Subcutaneous abdominal adipose tissue (tissue), 5 donors: ENCODE measurements around the gene PKHD1.
"Not testable (repeated sequence)": the region's sequence is repeated elsewhere in the genome, so short reads cannot be mapped to it uniquely, and the experiment has no call there.

Experiments used
- H3K27ac ChIP-seq: one replicate; pipeline ENCODE4 v1.7.0; 2013; ENCODE audit warnings: low read depth, mild to moderate bottlenecking, inconsistent platforms, low read length, moderate library complexity
- H3K27me3 ChIP-seq, 5 donors: one replicate each; pipeline ENCODE4 v1.7.0; 2013; ENCODE audit warnings: low read length in 5 of 5, inconsistent platforms in 1 of 5; ENCODE audit not compliant: control insufficient read depth in 5 of 5, insufficient read depth in 4 of 5
- H3K36me3 ChIP-seq, 5 donors: one replicate each; pipeline ENCODE4 v1.7.0; 2013; ENCODE audit warnings: low read length in 5 of 5; ENCODE audit not compliant: control insufficient read depth in 5 of 5, insufficient read depth in 5 of 5
- H3K4me1 ChIP-seq, 5 donors: one replicate each; pipeline ENCODE4 v1.7.0; 2013; ENCODE audit warnings: low read length in 5 of 5, mild to moderate bottlenecking in 3 of 5, moderate library complexity in 1 of 5; ENCODE audit not compliant: control insufficient read depth in 5 of 5, insufficient read depth in 5 of 5
- H3K4me3 ChIP-seq, 5 donors: one replicate each; pipeline ENCODE4 v1.7.0; 2013; ENCODE audit warnings: low read length in 5 of 5, low read depth in 1 of 5
- H3K9ac ChIP-seq, 5 donors: one replicate each; pipeline ENCODE4 v1.7.0; 2013; ENCODE audit warnings: low read length in 5 of 5, mild to moderate bottlenecking in 4 of 5, moderate library complexity in 3 of 5
- H3K9me3 ChIP-seq, 5 donors: one replicate each; pipeline ENCODE4 v1.7.0; 2013; ENCODE audit warnings: low read length in 5 of 5; ENCODE audit not compliant: control insufficient read depth in 5 of 5
- donor health status: healthy.
- donor health status: healthy.
- donor health status: healthy.
- donor health status: healthy.
- donor health status: healthy.

The PKHD1 gene

DNA sequence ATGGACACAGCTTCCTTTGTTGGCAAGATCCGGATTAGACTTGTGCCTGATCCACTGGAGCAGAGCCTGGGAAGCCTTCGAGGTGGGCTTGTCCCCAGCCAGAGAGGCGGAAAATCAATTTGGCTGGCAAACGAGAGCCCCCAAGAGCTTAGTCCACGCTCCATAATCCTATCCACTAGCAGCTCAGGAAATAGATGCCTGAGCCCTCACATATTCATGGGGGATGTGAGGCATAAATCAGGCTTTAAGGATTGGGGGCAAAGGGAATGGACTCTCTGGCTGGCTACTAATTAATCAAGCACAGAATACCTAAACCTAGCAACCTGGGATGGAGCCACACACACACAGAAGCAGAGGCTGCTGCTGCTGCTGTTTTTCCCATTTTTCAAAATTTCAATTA, 137.9 kb downstream of the PKHD1 start:
- Histone ChIP-seq H3K4me1 (no peaks in the 10 kb centered on the region), H3K4me3 (no peak overlapping the region), H3K9ac (no peak overlapping the region), H3K27me3 (peaks cover 0 to 5% (median 0%) of the 10 kb centered on the region in 5 donors), H3K36me3 (no peaks in the 10 kb centered on the region), H3K27ac (no peak overlapping the region), H3K9me3 (no peaks in the 10 kb centered on the region)

DNA sequence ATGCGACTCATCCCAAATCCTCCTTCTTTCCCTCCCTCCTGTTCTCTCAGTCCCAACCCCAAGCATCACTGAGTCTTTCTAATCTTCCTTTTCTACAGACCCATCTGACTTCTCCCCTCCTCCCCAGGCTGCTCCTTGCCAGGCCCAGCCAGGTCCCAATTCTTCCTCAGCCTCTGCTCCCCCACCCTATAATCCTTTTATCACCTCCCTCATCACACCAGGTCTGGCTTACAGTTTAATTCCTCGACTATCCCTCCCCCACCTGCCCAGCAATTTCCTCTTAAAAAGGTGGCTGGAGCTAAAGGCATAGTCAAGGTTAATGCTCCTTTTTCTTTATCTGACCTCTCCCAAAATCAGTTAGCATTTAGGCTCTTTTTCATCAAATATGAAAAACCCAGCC, 147.7 kb downstream of the PKHD1 start:
- H3K27ac ChIP-seq, H3K36me3 ChIP-seq, H3K9me3 ChIP-seq, H3K4me1 ChIP-seq, H3K4me3 ChIP-seq, H3K9ac ChIP-seq, H3K27me3 ChIP-seq: not testable (repeated sequence)

DNA sequence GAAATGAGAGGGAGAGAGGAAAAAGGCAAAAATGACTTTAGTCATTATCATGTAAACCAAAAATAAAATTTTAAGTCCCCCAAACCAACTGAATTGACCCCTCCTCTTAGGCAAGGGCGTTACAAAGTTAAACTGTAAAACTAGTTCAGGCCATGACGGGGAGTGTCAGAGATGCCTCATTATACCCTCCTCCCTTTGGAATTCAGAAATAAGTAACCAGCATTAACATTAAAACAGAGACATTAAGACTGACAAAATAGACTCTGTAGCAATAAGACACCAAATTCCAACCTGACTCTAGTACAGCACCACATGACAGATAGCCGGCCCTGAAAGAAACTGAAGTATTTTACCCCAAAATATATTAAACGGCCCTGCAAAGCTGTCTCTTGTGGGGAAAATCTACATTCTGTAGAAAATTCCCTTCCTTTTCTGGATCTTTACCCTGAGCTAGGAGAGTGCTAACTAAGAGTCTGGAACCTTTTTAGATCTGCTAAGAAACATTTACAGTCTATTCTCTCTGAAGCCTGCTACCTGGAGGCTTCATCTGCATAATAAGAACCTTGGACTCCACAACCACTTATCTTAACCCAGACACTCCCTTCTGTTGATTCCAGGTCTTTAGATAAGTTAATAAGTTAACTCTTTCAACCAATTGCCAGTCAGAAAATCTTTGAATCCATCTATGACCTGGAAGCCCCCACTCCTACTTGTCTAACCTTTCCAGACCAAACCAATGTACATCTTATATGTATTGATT, 150.7 kb downstream of the PKHD1 start:
- no peak overlapping the region for H3K9ac ChIP-seq
- no peaks in the 10 kb centered on the region for H3K9me3 ChIP-seq
- no peak overlapping the region for H3K4me3 ChIP-seq
- no peak overlapping the region for H3K27ac ChIP-seq
- H3K36me3 ChIP-seq, result no peaks in the 10 kb centered on the region
- no peaks in the 10 kb centered on the region for H3K4me1 ChIP-seq
- H3K27me3 ChIP-seq, result peaks cover 0 to 4% (median 0%) of the 10 kb centered on the region in 5 donors

DNA sequence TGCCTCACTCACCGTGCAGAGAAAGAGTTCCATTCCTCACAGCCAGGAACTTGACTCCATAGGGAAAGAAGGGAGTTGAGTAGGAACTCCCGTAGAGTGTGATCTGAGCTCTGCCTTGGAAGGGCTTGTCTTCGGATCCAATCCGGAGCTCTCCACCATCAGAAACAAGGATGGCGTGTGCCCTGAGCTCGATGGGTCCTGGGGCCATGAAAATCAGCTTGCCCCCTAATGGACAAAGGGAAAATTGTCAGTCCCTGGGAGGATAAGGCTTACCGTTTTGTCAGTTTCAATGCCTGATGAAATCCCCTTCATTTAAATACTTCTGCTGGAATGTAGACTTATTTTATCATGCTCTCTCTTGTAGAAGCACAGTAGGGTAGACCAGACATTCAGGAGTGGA, 153.3 kb downstream of the PKHD1 start:
- H3K36me3 ChIP-seq, result no peaks in the 10 kb centered on the region
- H3K4me1 ChIP-seq, result no peaks in the 10 kb centered on the region
- no peak overlapping the region for H3K4me3 ChIP-seq
- no peak overlapping the region for H3K9ac ChIP-seq
- peaks cover 0 to 4% (median 0%) of the 10 kb centered on the region in 5 donors for H3K27me3 ChIP-seq
- no peak overlapping the region for H3K27ac ChIP-seq
- H3K9me3 ChIP-seq, result no peaks in the 10 kb centered on the region

DNA sequence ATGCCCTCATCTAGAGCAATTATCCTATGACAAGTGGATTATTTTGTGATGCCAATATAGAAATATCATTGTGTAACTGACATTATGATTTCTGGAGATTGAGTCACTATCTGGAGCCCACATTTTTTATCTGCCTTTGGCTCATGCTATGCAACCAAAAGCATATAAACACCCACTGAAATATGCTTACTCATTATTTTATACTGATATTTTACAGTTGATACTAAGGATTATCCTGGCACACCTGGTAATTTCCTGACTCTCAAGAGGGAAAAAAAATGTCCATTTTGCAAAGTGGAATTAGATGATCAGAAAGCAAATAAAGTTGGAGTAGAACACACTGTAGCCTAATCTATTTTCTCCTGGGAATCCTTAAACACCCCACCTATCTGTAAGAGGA, 154.5 kb downstream of the PKHD1 start:
- Histone ChIP-seq H3K27ac (no peak overlapping the region), H3K27me3 (peaks cover 0 to 4% (median 0%) of the 10 kb centered on the region in 5 donors), H3K36me3 (no peaks in the 10 kb centered on the region), H3K4me1 (no peaks in the 10 kb centered on the region), H3K9ac (no peak overlapping the region), H3K9me3 (no peaks in the 10 kb centered on the region), H3K4me3 (no peak overlapping the region)

DNA sequence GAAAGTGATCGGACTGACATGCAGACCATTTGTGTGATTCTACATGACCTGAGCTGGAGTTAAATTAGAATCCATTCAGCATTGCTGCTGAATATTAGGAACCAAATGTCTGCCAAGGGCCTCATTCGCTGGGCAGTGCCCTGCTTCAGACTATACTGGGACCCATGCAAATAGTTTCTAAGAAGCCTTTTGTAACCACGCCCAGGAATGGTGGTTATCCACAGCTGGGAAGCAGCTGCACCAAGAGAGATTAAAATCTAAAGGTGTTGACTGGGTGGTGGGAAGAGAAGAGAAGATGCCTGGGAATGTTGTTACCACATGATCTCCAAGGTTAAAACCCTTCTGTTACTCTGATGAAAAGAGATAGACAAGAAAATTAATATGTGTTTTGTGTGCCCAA, 156.8 kb downstream of the PKHD1 start:
- no peaks in the 10 kb centered on the region for H3K36me3 ChIP-seq
- H3K9ac ChIP-seq, result no peak overlapping the region

DNA sequence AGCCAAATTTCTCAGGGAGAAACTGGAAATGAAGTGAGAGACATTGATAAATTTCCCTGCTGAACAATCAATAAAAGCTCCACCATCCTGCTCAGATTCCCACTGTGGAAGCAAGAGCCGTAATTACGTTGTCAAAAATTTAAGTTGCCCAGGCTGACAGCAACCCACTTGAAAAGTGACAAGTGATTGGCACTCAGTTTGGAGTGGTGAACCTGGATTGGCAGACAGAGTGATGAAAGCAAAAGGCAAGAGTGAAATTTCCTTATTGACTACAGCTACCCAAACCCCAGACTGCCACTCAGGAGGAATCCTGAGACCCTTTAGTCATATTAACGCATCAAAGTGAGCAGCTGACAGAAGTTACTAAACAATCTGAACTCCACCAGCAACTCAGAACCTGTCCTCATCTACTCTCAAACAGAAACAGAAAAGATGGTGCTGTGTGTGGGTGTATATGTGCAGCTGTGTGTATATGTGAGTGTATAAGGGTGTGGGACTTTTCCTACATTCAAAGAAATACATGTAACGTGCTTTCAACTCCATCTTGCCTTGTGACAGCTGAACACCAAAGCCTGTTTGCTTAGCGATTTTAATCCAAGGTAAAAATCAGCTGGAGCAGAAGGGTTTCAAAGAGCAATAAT, 157.4 kb downstream of the PKHD1 start:
- Histone ChIP-seq H3K9me3 (peaks cover 0 to 3% (median 0%) of the 10 kb centered on the region in 5 donors), H3K36me3 (no peaks in the 10 kb centered on the region), H3K27me3 (peaks cover 0 to 4% (median 0%) of the 10 kb centered on the region in 5 donors), H3K27ac (no peak overlapping the region), H3K4me3 (no peak overlapping the region), H3K4me1 (no peaks in the 10 kb centered on the region), H3K9ac (no peak overlapping the region)

More for the DNA sequence above, 156.8 kb downstream of the PKHD1 start:
- Histone ChIP-seq H3K4me3 (no peak overlapping the region), H3K27ac (no peak overlapping the region), H3K9me3 (peaks cover 0 to under 1% (median 0%) of the 10 kb centered on the region in 5 donors), H3K4me1 (no peaks in the 10 kb centered on the region), H3K27me3 (peaks cover 0 to 4% (median 0%) of the 10 kb centered on the region in 5 donors)

DNA sequence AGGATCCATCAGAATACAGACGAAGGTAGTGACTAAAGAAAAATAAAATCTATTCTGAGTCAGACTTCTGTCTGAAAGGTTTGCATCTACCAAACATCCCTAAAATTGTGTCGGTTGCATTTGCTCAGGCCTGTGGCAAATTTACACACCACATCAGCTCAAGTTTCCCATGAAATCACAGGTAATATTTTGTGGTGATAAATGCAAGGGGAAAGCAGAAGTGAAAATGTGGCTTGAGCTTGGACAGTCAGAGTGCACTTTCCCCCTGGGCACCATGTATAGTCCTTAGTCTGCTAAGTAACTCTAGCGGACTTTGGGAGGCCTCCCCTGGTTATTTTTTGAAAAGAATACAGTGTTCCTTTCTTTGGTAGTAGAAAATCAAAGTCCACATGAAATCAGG, 159.1 kb downstream of the PKHD1 start:
- H3K9ac ChIP-seq, result no peak overlapping the region
- no peaks in the 10 kb centered on the region for H3K27me3 ChIP-seq
- H3K4me1 ChIP-seq, result no peaks in the 10 kb centered on the region
- H3K9me3 ChIP-seq, result peaks cover 0 to 3% (median 0%) of the 10 kb centered on the region in 5 donors
- no peaks in the 10 kb centered on the region for H3K36me3 ChIP-seq
- H3K27ac ChIP-seq, result no peak overlapping the region
- H3K4me3 ChIP-seq, result no peak overlapping the region

DNA sequence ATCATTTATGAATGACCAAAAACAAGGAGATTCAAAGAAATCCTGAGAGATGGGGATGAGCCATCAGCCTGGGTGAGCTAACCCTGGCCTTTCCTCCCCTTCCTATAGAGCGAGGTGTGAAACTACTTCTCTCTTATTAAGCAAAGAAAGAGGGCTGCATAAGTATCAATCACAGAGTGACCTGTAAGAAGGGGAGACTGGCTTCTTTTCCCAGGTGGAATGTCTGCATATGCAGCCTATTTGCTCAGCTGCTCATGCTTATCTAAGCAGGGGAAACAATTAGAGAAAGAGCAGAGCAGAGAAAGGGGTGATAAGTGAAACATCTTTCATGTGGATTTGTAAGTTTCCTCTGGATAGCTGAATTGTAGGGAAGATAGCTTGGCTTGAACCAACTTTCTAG, 160.0 kb downstream of the PKHD1 start:
- Histone ChIP-seq H3K27me3 (no peaks in the 10 kb centered on the region), H3K36me3 (no peaks in the 10 kb centered on the region), H3K27ac (no peak overlapping the region), H3K9ac (no peak overlapping the region), H3K4me3 (no peak overlapping the region), H3K4me1 (no peaks in the 10 kb centered on the region), H3K9me3 (peaks cover 0 to 3% (median 2%) of the 10 kb centered on the region in 5 donors)

DNA sequence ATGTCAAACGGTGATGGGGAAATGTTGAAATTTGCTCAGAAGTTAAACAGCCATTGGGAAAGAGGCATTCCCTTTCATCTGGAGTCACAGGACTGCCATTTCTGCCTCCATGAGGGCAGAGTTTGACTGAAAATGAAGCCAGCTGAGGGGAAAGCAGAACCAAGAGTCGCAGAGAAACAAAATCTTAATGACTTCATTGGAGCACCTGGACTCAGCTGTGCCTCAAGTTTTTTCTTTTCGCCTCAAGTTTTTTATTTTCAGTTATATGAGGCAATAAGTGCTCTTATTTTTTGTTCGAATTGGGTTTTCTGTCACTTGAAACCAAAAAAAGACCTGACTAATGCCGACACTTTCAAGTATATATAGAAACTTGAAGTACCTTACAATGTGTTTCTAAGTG, 161.3 kb downstream of the PKHD1 start:
- peaks cover 0 to 5% (median 3%) of the 10 kb centered on the region in 5 donors for H3K9me3 ChIP-seq

More for the DNA sequence above, 161.3 kb downstream of the PKHD1 start:
- Histone ChIP-seq H3K27me3 (no peaks in the 10 kb centered on the region), H3K9ac (no peak overlapping the region), H3K4me1 (no peaks in the 10 kb centered on the region), H3K27ac (no peak overlapping the region), H3K36me3 (no peaks in the 10 kb centered on the region), H3K4me3 (no peak overlapping the region)
